ENCODE data around the gene PRKAA2.
A peak's percentile ranks its signal among the peaks of the same experiment; 100 is the strongest.

Gene PRKAA2

GRCh38 chr1:56654126-56654923 lies 9.2 kb downstream of the PRKAA2 start:
- no peak for DNase-seq (ENCODE audit: low read depth in 2 of 2)

GRCh38 chr1:56655991-56656613 lies 11.0 kb downstream of the PRKAA2 start:
- no peak for DNase-seq (ENCODE audit: low read depth in 2 of 2)

DNA sequence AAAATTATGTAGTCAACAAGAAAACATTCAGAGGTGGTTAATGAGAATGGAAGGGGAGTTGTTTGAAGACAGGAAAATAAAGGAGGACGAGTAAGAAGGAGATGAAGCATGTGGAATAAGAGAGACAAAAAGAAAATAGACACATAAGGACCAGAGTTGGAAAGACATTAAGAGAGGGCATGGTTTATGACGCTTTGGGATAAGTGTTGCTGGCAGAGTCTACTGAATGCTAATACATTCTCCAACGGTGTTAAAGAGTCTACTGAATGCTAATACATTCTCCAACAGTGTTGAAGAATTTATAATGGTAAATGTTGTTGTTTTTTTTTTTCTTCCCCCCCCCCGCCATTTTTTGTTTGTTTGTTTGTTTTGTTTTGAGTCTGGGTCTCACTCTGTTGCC lies 13.1 kb downstream of the PRKAA2 start:
- DNase-seq (ENCODE audit: low read depth in 2 of 2), result no peak

DNA sequence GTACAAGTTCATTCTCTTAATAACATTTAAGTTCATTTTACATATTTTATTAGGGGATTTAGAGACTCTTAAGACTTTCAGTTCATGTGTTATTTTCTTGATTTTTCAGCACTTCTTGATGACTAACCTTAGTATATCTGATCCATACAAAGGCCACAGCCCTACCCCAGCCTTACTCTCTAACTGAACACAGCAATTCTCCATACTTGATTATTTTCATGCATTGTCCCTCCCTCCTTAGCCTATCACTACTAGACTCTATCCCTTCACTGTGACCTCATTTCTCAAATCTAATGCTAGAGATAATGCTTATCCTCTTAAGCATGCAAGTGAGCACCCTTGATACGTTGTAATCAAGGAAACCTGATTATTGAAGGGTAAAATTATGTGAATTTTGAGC lies 15.2 kb downstream of the PRKAA2 start:
- DNase-seq (ENCODE audit: low read depth in 2 of 2), result no peak

- DNase-seq (ENCODE audit: low read depth in 2 of 2), result no peak
Observed at GRCh38 chr1:56663846-56664245, 18.7 kb downstream of the PRKAA2 start.

DNA sequence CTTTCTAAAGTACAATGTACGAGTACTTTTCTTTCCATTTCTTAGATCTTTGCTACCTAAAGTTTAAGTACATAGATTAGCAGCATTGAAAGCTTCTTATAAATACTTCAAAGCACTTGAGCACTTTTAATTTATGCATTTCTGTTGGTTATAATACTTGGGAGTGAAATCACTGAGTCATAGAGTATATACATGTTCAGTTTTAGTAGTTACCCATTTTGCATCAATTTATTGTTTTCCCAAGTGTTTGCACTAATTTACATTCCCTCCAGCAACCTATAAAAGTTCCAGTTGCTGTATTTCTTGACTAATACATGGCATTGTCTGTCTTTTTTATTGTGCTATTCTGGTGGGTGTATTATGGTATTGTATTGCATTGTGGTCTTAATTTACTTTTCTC lies 20.3 kb downstream of the PRKAA2 start:
- DNase-seq (ENCODE audit: low read depth in 2 of 2), result no peak

DNA sequence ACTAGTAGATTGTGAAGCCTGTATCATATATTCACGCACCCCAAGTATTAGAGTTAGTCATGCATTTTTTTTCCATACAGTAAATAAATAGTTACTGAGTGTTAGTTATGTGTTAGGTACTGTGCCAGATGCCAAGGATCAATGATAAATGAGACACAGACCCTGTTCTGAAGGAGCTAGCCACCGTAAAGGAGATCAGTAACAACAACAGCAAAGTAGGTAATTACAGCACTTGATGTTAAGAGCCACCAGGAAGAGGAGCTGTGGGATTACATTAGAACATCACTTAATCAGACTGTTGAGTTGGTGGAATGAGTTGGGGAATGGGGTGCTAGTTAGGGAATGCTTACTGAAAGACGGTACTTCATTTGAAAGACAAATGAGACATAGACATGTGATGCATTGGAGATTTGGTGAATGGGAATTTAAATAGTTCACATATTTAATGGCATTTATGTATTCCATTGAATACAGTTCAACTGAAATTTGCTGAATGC lies 21.0 kb downstream of the PRKAA2 start:
- no peak for DNase-seq (ENCODE audit: low read depth in 2 of 2)

- no peak for DNase-seq (ENCODE audit: low read depth in 2 of 2)
Observed at GRCh38 chr1:56670350-56670749, 25.2 kb downstream of the PRKAA2 start.

- no peak for DNase-seq (ENCODE audit: low read depth in 2 of 2)
Observed at GRCh38 chr1:56671085-56671484, 26.0 kb downstream of the PRKAA2 start.

DNA sequence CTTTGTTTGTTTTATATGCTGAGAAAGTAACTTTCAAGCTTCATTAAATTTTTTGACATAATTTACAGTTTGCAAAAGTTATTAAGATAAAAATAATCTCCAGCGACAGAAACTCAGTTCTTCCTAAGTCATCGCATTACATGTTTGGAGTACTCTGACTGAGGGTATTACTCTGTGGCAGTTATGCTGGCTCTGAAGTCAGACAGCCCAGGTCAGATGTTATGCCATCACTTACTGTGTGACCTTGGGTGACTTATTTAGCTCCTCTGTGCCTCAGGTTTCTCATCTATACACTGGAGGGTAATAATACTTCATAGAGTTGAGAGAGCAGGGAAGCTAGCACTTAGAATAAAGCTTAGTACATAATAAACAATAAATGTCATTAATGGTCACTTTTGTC lies 26.4 kb downstream of the PRKAA2 start:
- DNase-seq (ENCODE audit: low read depth in 2 of 2), result no peak

GRCh38 chr1:56672579-56672978 lies 27.5 kb downstream of the PRKAA2 start:
- DNase-seq (ENCODE audit: low read depth in 2 of 2), result no peak

- DNase-seq (ENCODE audit: low read depth in 2 of 2), result no peak
Observed at GRCh38 chr1:56675763-56676162, 30.6 kb downstream of the PRKAA2 start.

- peak; percentile 6 to 19 for DNase-seq (ENCODE audit: low read depth in 2 of 2)
Observed at GRCh38 chr1:56676571-56677035, 31.5 kb downstream of the PRKAA2 start.

DNA sequence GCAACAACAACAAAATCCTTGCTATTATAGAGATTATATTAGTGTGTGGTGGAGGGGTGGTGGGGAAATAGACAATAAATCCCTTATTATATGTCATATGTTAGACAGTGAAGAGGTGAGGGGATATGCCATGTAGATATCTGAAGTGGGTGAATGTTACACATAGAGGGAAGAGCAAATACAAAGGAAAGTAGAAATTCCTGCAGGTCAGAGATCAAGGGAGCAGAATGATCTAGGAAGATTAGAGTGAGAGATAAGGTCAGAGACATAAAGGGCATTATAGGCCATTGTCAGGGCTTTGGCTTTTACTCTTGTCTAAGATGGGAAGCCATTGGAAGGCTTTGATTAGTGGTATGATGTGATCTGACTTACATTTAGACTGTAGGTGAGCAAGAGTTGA lies 38.5 kb downstream of the PRKAA2 start:
- DNase-seq (ENCODE audit: low read depth in 2 of 2), result no peak

- no peak for DNase-seq (ENCODE audit: low read depth in 2 of 2)
Observed at GRCh38 chr1:56686169-56686568, 41.1 kb downstream of the PRKAA2 start.

GRCh38 chr1:56688522-56689026 lies 43.5 kb downstream of the PRKAA2 start:
- DNase-seq (ENCODE audit: low read depth in 2 of 2), result peak in 1 of 2 experiments; percentile 9

DNA sequence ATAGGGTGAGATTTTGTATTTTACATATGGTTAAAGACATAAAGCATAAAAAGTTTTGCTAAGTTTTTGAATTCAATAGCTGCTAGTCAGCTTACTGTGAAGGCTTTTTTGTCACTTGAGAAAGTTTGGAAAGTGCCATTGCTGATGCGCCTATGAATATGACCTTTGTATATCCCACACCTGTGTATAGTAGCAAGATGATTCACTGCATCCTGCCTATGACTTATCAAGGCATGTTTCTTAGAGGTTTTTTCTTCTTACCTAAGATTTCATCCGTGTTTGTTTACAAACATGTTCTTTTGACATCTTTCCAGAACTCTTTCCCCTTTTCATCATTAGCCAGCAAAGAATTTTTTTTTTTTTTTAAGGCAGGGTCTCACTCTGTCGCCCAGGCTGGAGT lies 51.5 kb downstream of the PRKAA2 start:
- no peak for DNase-seq (ENCODE audit: low read depth in 2 of 2)

DNA sequence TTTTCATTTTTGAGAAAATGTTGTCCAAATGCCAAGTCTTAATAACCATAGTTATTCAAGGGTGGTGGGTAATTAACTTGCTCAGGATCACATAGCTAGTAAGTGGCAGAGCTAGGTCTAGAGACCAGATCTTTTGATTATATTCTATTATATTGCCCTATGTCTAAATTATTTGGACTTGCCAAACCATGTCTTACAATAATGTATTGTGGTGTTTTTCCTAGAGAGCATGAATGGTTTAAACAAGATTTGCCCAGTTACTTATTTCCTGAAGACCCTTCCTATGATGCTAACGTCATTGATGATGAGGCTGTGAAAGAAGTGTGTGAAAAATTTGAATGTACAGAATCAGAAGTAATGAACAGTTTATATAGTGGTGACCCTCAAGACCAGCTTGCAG lies 58.6 kb downstream of the PRKAA2 start:
- DNase-seq (ENCODE audit: low read depth in 2 of 2), result no peak

DNA sequence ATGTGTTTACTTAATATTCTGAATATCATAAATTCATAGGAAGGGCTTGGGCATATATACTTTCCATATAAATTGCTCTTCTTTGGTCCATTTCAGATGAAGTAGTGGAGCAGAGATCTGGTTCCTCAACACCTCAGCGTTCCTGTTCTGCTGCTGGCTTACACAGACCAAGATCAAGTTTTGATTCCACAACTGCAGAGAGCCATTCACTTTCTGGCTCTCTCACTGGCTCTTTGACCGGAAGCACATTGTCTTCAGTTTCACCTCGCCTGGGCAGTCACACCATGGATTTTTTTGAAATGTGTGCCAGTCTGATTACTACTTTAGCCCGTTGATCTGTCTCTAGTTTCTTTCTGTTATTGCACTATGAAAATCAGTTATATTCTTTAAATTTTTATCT lies 62.3 kb downstream of the PRKAA2 start:
- no peak for DNase-seq (ENCODE audit: low read depth in 2 of 2)

- peak; percentile 15 to 24 for DNase-seq (ENCODE audit: low read depth in 2 of 2)
Observed at GRCh38 chr1:56709269-56709880, 64.3 kb downstream of the PRKAA2 start.

DNA sequence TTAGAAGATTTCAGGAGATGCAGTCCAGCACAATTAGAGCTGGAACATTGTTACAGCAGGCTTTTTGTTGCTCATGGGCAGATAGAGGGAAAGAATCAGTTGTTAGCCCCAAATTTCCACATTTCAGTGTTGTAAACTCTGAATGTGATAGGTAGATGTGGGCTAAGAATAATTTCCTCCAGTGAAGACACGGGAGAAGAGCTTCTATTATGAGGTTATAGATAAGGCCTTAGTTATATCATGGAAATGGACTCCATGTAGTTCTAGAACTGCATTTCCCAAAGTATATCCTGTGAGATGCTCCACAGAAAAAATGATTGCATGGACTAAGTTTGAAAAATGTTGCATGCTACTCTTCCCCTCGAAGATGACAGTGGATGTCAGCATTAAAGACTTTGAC lies 64.9 kb downstream of the PRKAA2 start:
- no peak for DNase-seq (ENCODE audit: low read depth in 2 of 2)

- peak; percentile 59 to 66 for DNase-seq (ENCODE audit: low read depth in 2 of 2)
Observed at GRCh38 chr1:56710646-56711045, 65.5 kb downstream of the PRKAA2 start.

DNA sequence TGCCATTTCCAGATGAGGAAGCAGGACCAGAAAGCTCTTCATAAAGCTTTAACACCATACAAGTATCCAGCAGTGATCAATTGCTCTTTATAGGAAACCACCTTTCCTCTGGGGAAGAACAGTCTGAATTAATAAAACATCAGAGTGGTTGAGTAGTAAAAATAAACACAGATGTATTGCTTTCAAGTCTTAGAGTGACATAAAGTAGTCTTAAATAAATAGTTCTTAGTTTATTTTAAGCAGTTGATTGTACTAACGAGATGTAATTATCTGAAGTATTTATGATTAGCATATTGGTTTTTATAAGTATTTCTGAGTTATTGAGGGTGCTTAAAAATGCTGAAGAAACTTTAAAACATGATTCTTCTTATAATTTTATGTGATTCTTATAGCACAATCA lies 67.0 kb downstream of the PRKAA2 start:
- DNase-seq (ENCODE audit: low read depth in 2 of 2), result no peak

Data from fibroblast of skin of left biceps (primary cell).